Stimulated activated CD8-positive, alpha-beta memory T cell treated with anti-CD3 and anti-CD28 coated beads, Interleukin-15, amount 100 ng/mL, for 48 hours (primary cell): Measurements from ENCODE around the gene USP44.
A peak's percentile ranks its signal among the peaks of the same experiment; 100 is the strongest.

ENCODE experiments used
- DNase-seq, 2 donors: peaks; one replicate each; pipeline ENCODE4 v3.0.0-alpha.2; 2020; ENCODE audit warnings: low read depth in 2 of 2

The USP44 gene

DNA sequence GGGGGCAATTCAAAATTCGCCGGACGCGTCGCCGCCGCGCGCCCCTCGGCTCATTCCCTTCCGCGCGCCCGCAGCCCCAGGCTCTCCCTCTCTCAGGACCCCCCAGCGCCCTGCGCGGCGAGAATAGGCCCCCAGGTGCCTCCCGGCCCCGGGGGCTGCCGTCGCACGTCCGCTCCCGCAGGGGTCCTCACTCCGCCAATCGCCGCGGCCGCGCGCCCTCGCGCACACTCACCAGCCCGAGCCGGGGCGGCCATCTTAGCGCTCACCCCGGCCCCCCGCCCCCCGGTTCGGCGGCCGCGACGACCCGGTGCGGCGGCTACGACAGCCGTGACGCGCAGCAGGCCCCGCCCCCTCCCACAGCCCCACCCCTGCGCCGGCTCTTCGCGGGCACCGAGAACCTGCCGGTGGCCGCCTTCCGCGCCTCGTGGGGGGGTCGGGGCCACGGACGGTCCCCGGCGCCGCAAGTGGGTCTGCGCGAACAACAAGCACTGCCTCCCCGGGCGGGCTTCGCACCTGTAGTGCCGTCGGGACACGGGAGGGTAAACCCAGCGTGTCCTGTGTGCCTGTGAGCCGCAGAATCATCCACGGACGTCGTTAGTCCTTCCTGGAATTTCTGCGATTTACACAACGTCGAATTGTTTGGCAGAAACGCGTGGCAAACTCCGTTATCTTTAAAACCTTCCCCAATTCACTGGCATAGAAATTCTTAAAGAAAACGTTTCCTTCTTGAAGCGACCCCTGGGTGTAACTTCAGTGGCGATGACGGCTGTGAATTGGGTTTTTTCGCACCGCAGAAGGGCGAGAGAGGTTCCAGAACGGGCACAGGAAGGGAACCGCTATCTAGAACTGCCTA lies 2.5 kb downstream of the USP44 start:
- peak in 1 of 2 donors; percentile 45 for DNase-seq

GRCh38 chr12:95548056-95548538 lies 3.2 kb downstream of the USP44 start:
- no peak for DNase-seq

GRCh38 chr12:95547522-95548055 lies 3.7 kb downstream of the USP44 start:
- DNase-seq: no peak

DNA sequence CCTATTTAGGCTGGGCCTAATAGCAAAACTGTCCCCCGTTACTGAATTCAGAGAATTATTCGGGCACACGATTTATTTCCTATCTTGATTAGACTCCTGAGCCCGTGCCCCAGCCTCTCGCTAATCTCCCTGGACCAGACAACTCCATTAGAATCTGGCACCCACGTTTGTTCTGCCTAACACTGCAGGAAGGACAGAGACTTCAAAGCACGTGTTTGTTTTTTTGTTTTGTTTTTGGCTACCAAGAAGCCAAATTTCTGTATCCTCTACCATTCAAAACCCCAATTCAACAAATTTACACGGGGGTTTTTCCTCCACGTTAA lies 4.8 kb downstream of the USP44 start:
- no peak for DNase-seq

GRCh38 chr12:95545731-95546490 lies 5.4 kb downstream of the USP44 start:
- DNase-seq: no peak

DNA sequence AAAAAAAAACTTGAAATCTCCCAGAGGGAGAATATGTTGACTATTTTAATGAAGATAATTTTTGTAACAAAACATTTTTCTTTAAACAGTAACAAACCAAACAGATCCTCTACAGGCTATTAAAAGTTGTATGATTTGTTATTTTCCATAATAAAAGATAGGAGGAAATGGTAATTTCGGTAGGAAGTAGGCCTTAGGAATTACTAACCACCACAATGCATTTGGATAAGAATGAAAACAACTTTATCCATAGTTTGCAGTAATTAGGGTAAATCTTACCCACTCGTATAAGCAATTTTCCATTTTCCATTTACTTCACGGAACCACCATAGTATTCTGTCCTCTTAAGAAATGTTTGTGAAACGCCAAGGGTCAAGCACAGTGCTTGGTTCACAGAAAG lies 6.0 kb downstream of the USP44 start:
- DNase-seq: no peak

GRCh38 chr12:95544756-95545155 lies 6.5 kb downstream of the USP44 start:
- no peak for DNase-seq

DNA sequence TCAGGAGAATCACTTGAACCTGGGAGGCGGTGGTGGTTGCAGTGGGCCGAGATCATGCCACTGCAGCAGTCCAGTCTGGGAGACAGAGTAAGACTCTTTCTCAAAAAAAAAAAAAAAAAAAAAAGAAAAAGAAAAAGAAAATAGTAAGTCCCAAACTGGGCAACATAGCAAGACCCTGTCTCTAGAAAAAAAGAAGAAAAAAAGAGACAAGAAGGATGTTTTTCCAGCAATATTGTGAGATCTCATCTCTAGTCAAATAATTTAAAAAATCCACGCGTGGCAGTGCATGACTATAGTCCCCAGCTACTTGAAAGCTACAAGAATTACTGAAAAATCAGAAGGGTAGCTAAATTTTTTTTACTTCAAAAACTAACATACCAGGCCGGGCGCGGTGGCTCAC lies 8.0 kb downstream of the USP44 start:
- DNase-seq: no peak

GRCh38 chr12:95541436-95541835 lies 9.8 kb downstream of the USP44 start:
- DNase-seq: no peak

DNA sequence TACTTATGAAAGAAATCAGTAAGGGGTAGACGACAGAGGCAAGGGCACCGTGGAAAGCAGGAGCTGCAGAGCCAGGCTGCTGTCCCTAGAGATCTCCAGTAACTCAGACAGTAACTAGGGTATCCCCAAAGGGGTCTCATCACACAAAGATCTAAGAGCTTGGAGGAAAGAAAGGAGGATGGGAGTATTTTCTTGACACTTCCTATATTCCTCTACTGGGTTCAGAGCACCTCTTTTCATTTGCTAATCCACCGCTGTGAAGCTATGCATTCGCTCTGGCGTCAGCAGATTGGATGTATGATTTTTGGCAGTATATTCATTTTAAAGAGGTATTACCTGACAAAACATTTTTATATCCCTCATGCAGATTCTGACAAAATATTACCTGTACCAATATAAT lies 12.6 kb downstream of the USP44 start:
- DNase-seq: no peak

- DNase-seq: no peak
Measured at GRCh38 chr12:95538006-95538405, 13.3 kb downstream of the USP44 start.

DNA sequence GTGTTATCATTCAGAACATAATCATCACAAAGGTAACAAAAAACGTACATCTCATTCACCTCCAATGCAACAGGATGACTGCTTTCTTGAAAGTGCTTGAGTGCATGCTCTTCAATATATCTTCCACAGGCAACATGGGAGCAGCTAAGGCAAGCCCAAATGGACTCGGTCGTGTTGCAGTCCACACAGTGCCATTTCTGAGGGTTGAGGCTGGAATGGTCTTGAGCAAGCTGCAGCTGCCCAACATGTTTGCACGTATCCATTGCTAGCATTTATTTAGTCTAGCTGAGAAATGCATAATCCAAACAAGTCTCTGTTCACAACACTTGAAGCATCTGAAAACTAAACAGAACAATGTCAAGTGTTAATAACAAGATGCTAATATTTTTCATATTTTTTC lies 17.3 kb downstream of the USP44 start:
- DNase-seq: no peak

- DNase-seq: no peak
Measured at GRCh38 chr12:95532851-95533250, 18.4 kb downstream of the USP44 start.

- DNase-seq: no peak
Measured at GRCh38 chr12:95529693-95530225, 21.5 kb downstream of the USP44 start.

DNA sequence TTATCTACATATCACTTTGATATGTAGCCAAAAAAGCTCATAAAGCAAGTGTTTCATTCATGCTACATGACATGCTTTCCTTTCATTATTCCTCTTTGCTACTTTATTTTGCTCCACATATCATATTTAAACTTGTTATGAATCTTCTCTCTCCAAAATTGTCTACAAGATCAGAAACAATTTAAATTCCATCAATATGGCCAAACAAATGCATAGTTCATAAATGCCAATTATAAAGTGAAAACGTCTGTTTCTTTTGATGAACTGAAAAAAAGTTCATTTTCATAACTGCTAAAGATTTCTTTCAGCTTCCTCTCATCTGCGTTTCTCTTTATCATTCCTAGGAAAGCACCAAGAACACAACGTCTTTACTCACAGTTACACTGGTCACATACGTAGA lies 22.8 kb downstream of the USP44 start:
- DNase-seq: no peak

- no peak for DNase-seq
Measured at GRCh38 chr12:95522692-95523091, 28.6 kb downstream of the USP44 start.

GRCh38 chr12:95520816-95521215 lies 30.5 kb downstream of the USP44 start:
- no peak for DNase-seq

- no peak for DNase-seq
Measured at GRCh38 chr12:95518944-95519343, 32.3 kb downstream of the USP44 start.

DNA sequence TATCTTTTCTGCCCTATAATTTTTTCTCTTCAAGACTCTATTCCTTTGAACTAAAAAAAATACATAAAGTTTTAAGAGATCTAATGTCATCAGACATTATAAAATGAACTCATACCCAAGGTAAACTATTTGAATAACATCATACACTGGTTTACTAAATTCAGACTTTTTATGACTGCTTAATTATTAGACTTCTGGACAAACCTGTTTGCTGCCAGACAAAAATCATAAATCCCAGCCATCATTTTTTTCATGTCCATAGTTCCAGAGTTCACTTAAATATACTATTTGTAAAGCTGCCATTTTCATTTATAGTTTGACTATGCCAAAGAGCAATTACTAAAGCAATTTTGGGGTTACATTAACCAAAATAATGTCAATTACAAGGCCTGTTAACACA lies 34.0 kb downstream of the USP44 start:
- DNase-seq: no peak

GRCh38 chr12:95516757-95517156 lies 34.5 kb downstream of the USP44 start:
- DNase-seq: no peak

DNA sequence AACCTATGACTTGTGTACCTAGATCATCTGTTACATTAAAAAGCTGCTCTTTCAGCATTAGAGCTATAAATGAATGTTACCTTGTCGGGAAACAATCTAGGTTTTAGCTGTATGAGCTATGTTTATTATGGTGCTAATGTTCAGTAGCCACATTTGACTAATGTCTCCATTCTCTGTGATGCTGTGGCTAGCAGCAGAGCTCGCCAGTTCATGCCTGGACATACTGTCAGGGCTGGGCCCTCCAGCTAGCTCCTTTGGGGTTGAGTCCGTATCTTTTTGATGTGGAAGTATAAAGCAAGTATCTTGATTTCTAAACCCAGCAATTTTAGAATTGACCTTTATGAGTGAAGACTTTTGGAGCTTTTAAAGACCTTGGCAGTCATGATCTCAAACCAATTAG lies 36.1 kb downstream of the USP44 start:
- no peak for DNase-seq

DNA sequence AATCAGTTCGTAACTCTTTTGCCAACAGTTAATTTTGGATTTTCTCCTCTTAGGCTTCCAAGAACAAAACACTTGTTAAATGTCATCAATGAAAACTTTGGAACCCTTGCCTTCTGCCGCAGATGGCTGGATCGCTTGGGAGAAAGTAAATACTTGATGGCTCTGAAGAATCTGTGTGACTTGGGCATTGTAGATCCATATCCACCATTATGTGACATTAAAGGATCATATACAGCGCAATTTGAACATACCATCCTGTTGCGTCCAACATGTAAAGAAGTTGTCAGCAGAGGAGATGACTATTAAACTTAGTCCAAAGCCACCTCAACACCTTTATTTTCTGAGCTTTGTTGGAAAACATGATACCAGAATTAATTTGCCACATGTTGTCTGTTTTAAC lies 37.7 kb downstream of the USP44 start:
- no peak for DNase-seq

GRCh38 chr12:95511977-95512376 lies 39.3 kb downstream of the USP44 start:
- no peak for DNase-seq
